Activated naive CD8-positive, alpha-beta T cell treated with anti-CD3 and anti-CD28 coated beads, Interleukin-2, amount 50 U/mL, for 24 hours (primary cell): ENCODE measurements around the gene AIF1.

ENCODE experiments used
- ATAC-seq: fragments of 150-1000 bp; cut with Tn5 transposase; one replicate; pipeline ENCODE4 v1.10.0; 2021
- DNase-seq: peaks from one replicate; pipeline ENCODE4 v3.0.0; 2021
- H3K27ac Mint-ChIP-seq: one replicate; pipeline ENCODE4 v1.8.0; 2021; ENCODE audit warnings: mild to moderate bottlenecking, mixed read lengths
- H3K27me3 Mint-ChIP-seq: one replicate; pipeline ENCODE4 v1.8.0; 2021; ENCODE audit warnings: mixed read lengths
- H3K36me3 Mint-ChIP-seq: one replicate; pipeline ENCODE4 v1.8.0; 2021; ENCODE audit warnings: low read depth, mixed read lengths
- H3K4me1 Mint-ChIP-seq: one replicate; pipeline ENCODE4 v1.8.0; 2021; ENCODE audit warnings: mixed read lengths
- H3K4me3 Mint-ChIP-seq: one replicate; pipeline ENCODE4 v1.8.0; 2021; ENCODE audit warnings: mild to moderate bottlenecking, moderate library complexity, mixed read lengths
- H3K9me3 Mint-ChIP-seq: one replicate; pipeline ENCODE4 v1.8.0; 2021; ENCODE audit warnings: mixed read lengths

Gene AIF1

GRCh38 chr6:31624070-31624469 is 9.0 kb downstream of the AIF1 start:
- H3K4me3 Mint-ChIP-seq, result no peak overlapping the region
- no peaks in the 10 kb centered on the region for H3K9me3 Mint-ChIP-seq
- ATAC-seq, result no peak
- H3K36me3 Mint-ChIP-seq, result peaks cover 80% of the 10 kb centered on the region
- H3K27ac Mint-ChIP-seq, result peak overlapping the region; percentile 33
- H3K4me1 Mint-ChIP-seq, result peaks cover 33% of the 10 kb centered on the region
- no peaks in the 10 kb centered on the region for H3K27me3 Mint-ChIP-seq
- no peak for DNase-seq

GRCh38 chr6:31626952-31627351 is 11.9 kb downstream of the AIF1 start:
- H3K27ac Mint-ChIP-seq, result no peak overlapping the region
- H3K4me3 Mint-ChIP-seq, result no peak overlapping the region
- ATAC-seq, result no peak
- H3K4me1 Mint-ChIP-seq, result peaks cover 19% of the 10 kb centered on the region
- H3K27me3 Mint-ChIP-seq, result no peaks in the 10 kb centered on the region
- peaks cover 79% of the 10 kb centered on the region for H3K36me3 Mint-ChIP-seq
- DNase-seq, result no peak
- H3K9me3 Mint-ChIP-seq, result no peaks in the 10 kb centered on the region

DNA sequence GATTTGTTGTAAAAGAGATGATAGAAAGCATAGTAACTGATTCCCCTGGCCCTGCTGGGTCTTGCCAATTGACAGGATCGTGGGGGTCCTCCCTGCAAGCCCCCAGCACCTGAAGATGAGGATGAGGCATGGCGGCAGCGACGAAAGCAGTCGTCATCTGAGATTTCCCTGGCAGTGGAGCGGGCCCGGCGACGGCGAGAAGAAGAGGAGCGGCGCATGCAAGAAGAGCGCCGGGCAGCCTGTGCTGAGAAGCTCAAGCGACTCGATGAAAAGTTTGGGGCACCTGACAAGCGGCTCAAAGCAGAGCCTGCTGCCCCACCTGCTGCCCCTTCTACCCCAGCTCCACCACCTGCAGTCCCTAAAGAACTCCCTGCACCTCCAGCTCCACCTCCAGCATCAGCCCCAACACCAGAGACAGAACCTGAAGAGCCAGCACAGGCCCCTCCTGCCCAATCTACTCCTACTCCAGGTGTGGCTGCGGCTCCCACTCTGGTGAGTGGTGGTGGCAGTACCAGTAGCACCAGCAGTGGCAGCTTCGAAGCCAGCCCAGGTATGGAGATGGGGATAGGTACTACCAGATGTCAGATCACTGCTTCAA is 12.8 kb downstream of the AIF1 start:
- Mint-ChIP-seq H3K4me3 (no peak overlapping the region), H3K36me3 (peaks cover 73% of the 10 kb centered on the region), H3K9me3 (no peaks in the 10 kb centered on the region), H3K27me3 (no peaks in the 10 kb centered on the region), H3K27ac (no peak overlapping the region), H3K4me1 (peaks cover 11% of the 10 kb centered on the region)
- ATAC-seq (no peak), DNase-seq (no peak)

DNA sequence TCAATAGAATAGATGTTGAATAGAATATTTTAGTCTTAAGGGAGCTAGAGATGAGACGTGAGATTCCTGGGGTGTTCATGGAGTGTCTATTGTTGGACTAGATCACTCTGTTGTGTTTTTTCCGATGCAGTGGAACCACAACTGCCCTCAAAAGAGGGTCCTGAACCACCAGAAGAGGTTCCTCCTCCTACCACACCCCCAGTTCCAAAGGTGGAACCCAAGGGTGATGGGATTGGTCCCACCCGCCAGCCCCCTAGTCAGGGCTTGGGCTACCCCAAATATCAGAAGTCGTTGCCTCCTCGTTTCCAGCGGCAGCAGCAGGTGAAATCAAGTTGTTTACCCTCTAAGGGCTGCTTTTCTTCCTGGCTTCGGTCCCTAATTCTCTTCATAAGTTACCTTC is 14.0 kb downstream of the AIF1 start:
- H3K27me3 Mint-ChIP-seq, result no peaks in the 10 kb centered on the region
- peaks cover 3% of the 10 kb centered on the region for H3K4me1 Mint-ChIP-seq
- H3K27ac Mint-ChIP-seq, result peak overlapping the region; percentile 59
- ATAC-seq (no peak), DNase-seq (no peak)
- H3K9me3 Mint-ChIP-seq, result no peaks in the 10 kb centered on the region
- H3K4me3 Mint-ChIP-seq, result no peak overlapping the region
- H3K36me3 Mint-ChIP-seq, result peaks cover 68% of the 10 kb centered on the region

DNA sequence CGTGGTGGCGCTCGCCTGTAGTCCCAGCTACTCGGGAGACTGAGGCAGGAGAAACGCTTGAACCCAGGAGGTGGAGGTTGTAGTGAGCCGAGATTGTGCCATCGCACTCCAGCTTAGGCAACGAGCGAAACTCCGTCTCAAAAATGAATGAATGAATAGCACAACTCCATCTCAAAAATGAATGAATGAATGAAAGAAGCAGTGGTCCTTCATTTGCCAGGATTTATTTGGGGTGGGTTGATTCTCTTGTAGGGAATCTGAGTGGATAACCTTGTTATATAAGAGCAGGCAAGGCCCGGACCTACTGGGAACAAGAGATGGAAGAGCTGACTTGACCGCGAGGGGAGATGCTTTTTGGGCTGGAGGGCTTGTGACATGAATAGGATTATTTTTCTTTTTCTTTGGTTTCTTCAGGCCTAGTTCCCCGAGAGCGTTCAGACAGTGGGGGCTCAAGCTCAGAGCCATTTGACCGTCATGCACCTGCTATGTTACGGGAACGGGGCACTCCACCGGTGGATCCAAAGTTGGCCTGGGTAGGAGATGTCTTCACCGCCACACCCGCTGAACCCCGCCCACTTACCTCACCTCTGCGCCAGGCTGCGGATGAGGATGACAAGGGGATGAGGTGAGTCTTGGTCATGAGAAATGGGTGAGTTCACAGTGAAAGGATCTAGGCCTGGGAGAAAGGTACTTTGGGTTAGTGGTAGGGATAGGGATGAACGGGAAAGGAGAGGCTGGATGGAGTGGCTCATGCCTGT is 15.3 kb downstream of the AIF1 start:
- H3K9me3 Mint-ChIP-seq, result no peaks in the 10 kb centered on the region
- H3K27ac Mint-ChIP-seq, result no peak overlapping the region
- peaks cover 3% of the 10 kb centered on the region for H3K4me1 Mint-ChIP-seq
- ATAC-seq (no peak), DNase-seq (no peak)
- H3K4me3 Mint-ChIP-seq, result no peak overlapping the region
- peaks cover 68% of the 10 kb centered on the region for H3K36me3 Mint-ChIP-seq
- no peaks in the 10 kb centered on the region for H3K27me3 Mint-ChIP-seq

GRCh38 chr6:31631209-31631608 is 16.2 kb downstream of the AIF1 start:
- H3K4me1 Mint-ChIP-seq, result peaks cover 3% of the 10 kb centered on the region
- H3K4me3 Mint-ChIP-seq, result no peak overlapping the region
- H3K9me3 Mint-ChIP-seq, result no peaks in the 10 kb centered on the region
- DNase-seq (no peak), ATAC-seq (no peak)
- H3K27ac Mint-ChIP-seq, result no peak overlapping the region
- H3K27me3 Mint-ChIP-seq, result no peaks in the 10 kb centered on the region
- H3K36me3 Mint-ChIP-seq, result peaks cover 63% of the 10 kb centered on the region

DNA sequence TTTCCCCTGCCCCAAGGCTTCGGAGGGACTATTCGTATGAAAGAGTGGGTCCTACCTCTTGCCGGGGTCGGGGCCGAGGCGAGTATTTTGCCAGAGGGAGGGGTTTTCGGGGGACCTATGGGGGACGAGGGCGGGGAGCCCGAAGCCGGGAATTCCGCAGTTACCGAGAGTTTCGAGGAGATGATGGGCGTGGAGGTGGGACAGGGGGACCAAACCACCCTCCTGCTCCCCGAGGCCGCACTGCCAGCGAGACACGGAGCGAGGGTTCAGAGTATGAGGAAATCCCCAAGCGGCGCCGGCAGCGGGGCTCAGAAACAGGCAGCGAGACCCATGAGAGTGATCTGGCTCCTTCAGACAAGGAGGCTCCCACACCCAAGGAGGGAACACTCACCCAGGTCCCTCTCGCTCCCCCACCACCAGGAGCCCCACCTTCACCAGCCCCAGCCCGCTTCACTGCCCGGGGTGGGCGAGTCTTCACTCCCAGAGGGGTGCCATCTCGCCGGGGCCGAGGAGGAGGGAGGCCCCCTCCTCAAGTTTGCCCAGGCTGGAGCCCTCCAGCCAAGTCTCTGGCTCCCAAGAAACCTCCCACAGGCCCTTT is 16.7 kb downstream of the AIF1 start:
- DNase-seq (no peak), ATAC-seq (no peak)
- Mint-ChIP-seq H3K36me3 (peaks cover 63% of the 10 kb centered on the region), H3K27ac (no peak overlapping the region), H3K4me1 (peaks cover 2% of the 10 kb centered on the region), H3K4me3 (no peak overlapping the region), H3K9me3 (no peaks in the 10 kb centered on the region), H3K27me3 (no peaks in the 10 kb centered on the region)

DNA sequence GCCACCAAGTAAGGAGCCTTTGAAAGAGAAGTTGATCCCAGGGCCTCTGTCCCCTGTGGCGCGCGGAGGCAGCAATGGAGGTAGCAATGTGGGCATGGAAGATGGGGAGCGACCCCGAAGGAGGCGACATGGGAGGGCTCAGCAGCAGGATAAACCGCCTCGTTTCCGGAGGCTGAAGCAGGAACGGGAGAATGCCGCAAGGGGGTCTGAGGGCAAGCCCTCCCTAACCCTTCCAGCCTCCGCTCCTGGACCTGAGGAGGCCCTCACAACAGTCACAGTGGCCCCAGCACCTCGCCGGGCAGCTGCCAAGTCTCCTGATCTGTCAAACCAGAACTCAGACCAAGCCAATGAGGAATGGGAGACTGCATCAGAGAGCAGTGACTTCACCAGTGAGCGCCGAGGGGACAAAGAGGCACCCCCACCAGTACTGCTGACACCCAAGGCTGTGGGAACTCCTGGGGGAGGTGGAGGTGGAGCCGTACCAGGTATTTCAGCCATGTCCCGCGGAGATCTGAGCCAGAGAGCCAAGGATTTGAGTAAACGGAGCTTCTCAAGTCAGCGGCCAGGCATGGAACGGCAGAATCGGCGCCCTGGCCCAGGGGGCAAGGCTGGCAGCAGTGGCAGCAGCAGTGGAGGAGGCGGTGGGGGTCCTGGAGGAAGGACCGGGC is 17.4 kb downstream of the AIF1 start:
- H3K27ac Mint-ChIP-seq, result no peak overlapping the region
- ATAC-seq, result no peak
- H3K36me3 Mint-ChIP-seq, result peaks cover 63% of the 10 kb centered on the region

DNA sequence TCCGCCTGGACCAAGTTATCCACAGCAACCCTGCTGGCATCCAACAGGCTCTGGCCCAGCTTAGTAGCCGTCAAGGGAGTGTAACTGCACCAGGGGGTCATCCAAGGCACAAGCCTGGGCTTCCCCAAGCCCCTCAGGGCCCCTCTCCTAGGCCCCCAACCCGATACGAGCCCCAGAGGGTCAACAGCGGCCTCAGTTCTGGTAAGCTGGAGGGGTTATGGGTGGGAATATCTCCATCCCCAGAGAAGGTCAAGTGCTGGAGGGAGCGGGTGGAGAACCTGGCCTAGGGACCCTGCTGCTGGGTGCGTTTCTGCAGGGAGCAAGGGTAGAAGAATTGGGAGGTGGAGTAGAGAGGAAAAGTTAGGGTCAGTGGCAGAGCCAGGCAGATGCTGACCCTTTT is 18.4 kb downstream of the AIF1 start:
- H3K27ac Mint-ChIP-seq, result peak overlapping the region; percentile 31
- H3K27me3 Mint-ChIP-seq, result no peaks in the 10 kb centered on the region
- DNase-seq (no peak), ATAC-seq (no peak)
- peaks cover 58% of the 10 kb centered on the region for H3K36me3 Mint-ChIP-seq
- H3K9me3 Mint-ChIP-seq, result no peaks in the 10 kb centered on the region
- no peak overlapping the region for H3K4me3 Mint-ChIP-seq
- H3K4me1 Mint-ChIP-seq, result peaks cover 2% of the 10 kb centered on the region

More for the DNA sequence above, 17.4 kb downstream of the AIF1 start:
- DNase-seq, result no peak
- Mint-ChIP-seq H3K27me3 (no peaks in the 10 kb centered on the region), H3K4me1 (peaks cover 2% of the 10 kb centered on the region), H3K9me3 (no peaks in the 10 kb centered on the region), H3K4me3 (no peak overlapping the region)

GRCh38 chr6:31634131-31634530 is 19.1 kb downstream of the AIF1 start:
- Mint-ChIP-seq H3K4me3 (no peak overlapping the region), H3K27me3 (no peaks in the 10 kb centered on the region), H3K27ac (peak overlapping the region; percentile 24), H3K4me1 (peaks cover 7% of the 10 kb centered on the region), H3K9me3 (no peaks in the 10 kb centered on the region), H3K36me3 (peaks cover 55% of the 10 kb centered on the region)
- no peak for DNase-seq
- no peak for ATAC-seq

GRCh38 chr6:31634969-31635575 is 20.0 kb downstream of the AIF1 start:
- no peaks in the 10 kb centered on the region for H3K9me3 Mint-ChIP-seq
- no peaks in the 10 kb centered on the region for H3K27me3 Mint-ChIP-seq
- H3K4me1 Mint-ChIP-seq, result peaks cover 15% of the 10 kb centered on the region
- H3K4me3 Mint-ChIP-seq, result no peak overlapping the region
- DNase-seq, result no peak
- peaks cover 57% of the 10 kb centered on the region for H3K36me3 Mint-ChIP-seq
- no peak for ATAC-seq
- no peak overlapping the region for H3K27ac Mint-ChIP-seq

- peaks cover 18% of the 10 kb centered on the region for H3K4me1 Mint-ChIP-seq
- no peaks in the 10 kb centered on the region for H3K9me3 Mint-ChIP-seq
- DNase-seq, result no peak
- H3K27ac Mint-ChIP-seq, result no peak overlapping the region
- H3K4me3 Mint-ChIP-seq, result no peak overlapping the region
- no peak for ATAC-seq
- H3K36me3 Mint-ChIP-seq, result peaks cover 53% of the 10 kb centered on the region
- H3K27me3 Mint-ChIP-seq, result no peaks in the 10 kb centered on the region
Measured at GRCh38 chr6:31636698-31637596, 21.9 kb downstream of the AIF1 start.

DNA sequence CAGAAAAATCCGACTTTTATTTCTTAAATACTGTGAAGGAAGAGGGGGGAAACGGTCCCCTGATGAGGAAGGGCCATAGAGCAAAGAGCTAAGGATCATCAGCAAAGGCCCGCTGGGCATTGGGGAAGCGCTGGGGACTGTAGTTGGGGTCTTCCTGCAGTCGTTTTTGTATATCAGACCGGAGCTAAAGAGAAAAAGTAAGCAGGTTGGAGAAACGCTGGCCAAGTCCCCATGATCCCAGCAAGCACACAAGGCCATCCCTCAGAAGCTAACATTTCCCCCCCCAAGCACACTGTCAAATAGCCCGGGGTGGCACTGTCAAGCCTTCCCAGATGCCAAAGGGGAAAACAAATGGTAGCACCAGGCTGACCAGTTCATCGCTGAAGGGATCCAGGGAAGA is 24.0 kb downstream of the AIF1 start:
- H3K4me1 Mint-ChIP-seq, result peaks cover 18% of the 10 kb centered on the region
- peaks cover 47% of the 10 kb centered on the region for H3K36me3 Mint-ChIP-seq
- no peak for ATAC-seq
- DNase-seq, result no peak
- no peaks in the 10 kb centered on the region for H3K27me3 Mint-ChIP-seq
- peak overlapping the region; percentile 86 for H3K27ac Mint-ChIP-seq
- no peaks in the 10 kb centered on the region for H3K9me3 Mint-ChIP-seq
- no peak overlapping the region for H3K4me3 Mint-ChIP-seq

DNA sequence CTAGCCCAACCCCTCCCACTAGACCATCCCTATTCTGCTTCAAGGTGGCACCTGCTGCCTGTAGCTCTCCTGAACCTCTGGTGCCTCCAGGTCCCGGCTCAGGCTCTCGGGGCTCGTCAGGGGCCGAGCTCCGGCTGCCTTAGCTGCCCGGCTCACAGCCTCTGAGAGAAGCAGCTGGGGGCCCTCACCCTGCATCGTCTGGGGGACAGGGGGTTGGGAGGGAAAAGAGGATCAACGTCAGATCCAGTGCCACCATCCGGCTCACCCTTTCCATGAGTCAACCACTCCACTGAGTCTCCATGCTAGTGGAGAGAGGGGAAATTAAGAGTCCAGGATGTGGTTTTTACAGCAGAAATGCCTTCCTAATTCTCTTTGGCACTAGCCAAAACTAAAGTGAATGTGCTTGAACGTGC is 24.4 kb downstream of the AIF1 start:
- peak; percentile 46 for DNase-seq
- no peak overlapping the region for H3K4me3 Mint-ChIP-seq
- H3K27me3 Mint-ChIP-seq, result no peaks in the 10 kb centered on the region
- H3K9me3 Mint-ChIP-seq, result no peaks in the 10 kb centered on the region
- H3K36me3 Mint-ChIP-seq, result peaks cover 43% of the 10 kb centered on the region
- peak overlapping the region; percentile 86 for H3K27ac Mint-ChIP-seq
- H3K4me1 Mint-ChIP-seq, result peaks cover 18% of the 10 kb centered on the region
- peak; percentile 82 for ATAC-seq
